Activated CD8-positive, alpha-beta T cell treated with anti-CD3 and anti-CD28 coated beads for 36 hours (primary cell): Measurements from ENCODE around the gene CELF2. TPM values are rescaled to one million over a fixed set of nuclear protein-coding genes. Genes with fewer than 3 reads are reported as not detected.

Source experiments
- ATAC-seq: fragments of 200-7000 bp; cut with Tn5 transposase; one replicate; pipeline ENCODE4 v1.10.0; 2021; ENCODE audit warnings: mild to moderate bottlenecking, moderate library complexity
- CTCF ChIA-PET: fragments of 350-600 bp; sonication (Branson Sonifier 250); formaldehyde crosslinking; loops from one replicate; lab custom pipeline; 2021; ENCODE audit warnings: antibody characterized with exemption; lab: Charles Lee
- POLR2A ChIA-PET: fragments of 350-600 bp; sonication (Branson Sonifier 250); formaldehyde crosslinking; loops from one replicate; lab custom pipeline; 2021; ENCODE audit warnings: antibody characterized with exemption; lab: Charles Lee
- DNase-seq: peaks from one replicate; pipeline ENCODE4 v3.0.0-alpha.2; 2020
- H3K27ac Mint-ChIP-seq: one replicate; pipeline ENCODE4 v1.8.0; 2021; ENCODE audit warnings: mild to moderate bottlenecking, mixed read lengths
- H3K27me3 Mint-ChIP-seq: one replicate; pipeline ENCODE4 v1.8.0; 2021; ENCODE audit warnings: mixed read lengths
- H3K36me3 Mint-ChIP-seq: one replicate; pipeline ENCODE4 v1.8.0; 2021; ENCODE audit warnings: low read depth, mixed read lengths
- H3K4me1 Mint-ChIP-seq: one replicate; pipeline ENCODE4 v1.8.0; 2021; ENCODE audit warnings: low read depth, mixed read lengths
- H3K4me3 Mint-ChIP-seq: one replicate; pipeline ENCODE4 v1.8.0; 2021; ENCODE audit warnings: mild to moderate bottlenecking, moderate library complexity, mixed read lengths
- H3K9me3 Mint-ChIP-seq: one replicate; pipeline ENCODE4 v1.8.0; 2021; ENCODE audit warnings: mixed read lengths
- intact Hi-C: fragments of 100-400 bp; cut with micrococcal nuclease; formaldehyde crosslinking; loops from one replicate; pipeline ENCODE4 v1.10.0; 2022
- total RNA-seq, 2 experiments: library from RNA; stranded (reverse); gene quantifications; one replicate each; pipeline ENCODE4 v1.2.3, GENCODE V29; 2021
- TF ChIP-seq, protein P1 (sequence below): fragments of 200-600 bp; IDR thresholded peaks from one replicate; pipeline ENCODE4 v1.8.0; 2022; ENCODE audit warnings: antibody characterized with exemption, mild to moderate bottlenecking

CELF2 gene
- total RNA-seq, 2 experiments from 2014 or later: 132 to 133 TPM

DNA sequence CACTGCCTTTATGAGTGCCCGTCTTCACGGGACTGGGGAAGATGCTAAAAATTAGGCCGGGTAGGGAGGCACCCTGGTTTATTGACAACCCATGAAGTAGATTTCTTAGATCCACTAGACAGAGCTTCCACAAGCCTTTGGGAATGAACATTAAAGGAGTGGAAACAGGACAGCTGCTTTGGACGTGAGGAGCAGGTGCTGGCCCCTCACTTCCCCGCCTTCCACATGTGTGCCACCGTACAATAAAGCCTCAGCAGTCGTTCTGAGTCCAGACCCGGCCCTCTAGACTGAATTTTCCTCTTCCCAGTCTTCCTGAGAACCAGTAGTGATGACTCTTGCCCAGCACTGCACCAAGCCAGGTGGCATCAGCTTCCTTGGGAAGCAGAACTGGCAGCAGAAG, 282.4 kb downstream of the CELF2 start:
- ChIA-PET CTCF (no interaction called here), POLR2A (interaction anchor here (0.8 kb wide), 1 partner anchor 86 kb away, joined by 3 read pairs; no protein-coding TSS in a partner anchor)
- intact Hi-C loops: no loop called here
- Mint-ChIP-seq H3K4me3 (no peak overlapping the region), H3K4me1 (peaks cover 22% of the 10 kb centered on the region), H3K27ac (peak overlapping the region; percentile 39), H3K27me3 (no peaks in the 10 kb centered on the region), H3K36me3 (peaks cover 89% of the 10 kb centered on the region), H3K9me3 (no peaks in the 10 kb centered on the region)
- no peak for ATAC-seq
- TF ChIP-seq, protein P1, sequence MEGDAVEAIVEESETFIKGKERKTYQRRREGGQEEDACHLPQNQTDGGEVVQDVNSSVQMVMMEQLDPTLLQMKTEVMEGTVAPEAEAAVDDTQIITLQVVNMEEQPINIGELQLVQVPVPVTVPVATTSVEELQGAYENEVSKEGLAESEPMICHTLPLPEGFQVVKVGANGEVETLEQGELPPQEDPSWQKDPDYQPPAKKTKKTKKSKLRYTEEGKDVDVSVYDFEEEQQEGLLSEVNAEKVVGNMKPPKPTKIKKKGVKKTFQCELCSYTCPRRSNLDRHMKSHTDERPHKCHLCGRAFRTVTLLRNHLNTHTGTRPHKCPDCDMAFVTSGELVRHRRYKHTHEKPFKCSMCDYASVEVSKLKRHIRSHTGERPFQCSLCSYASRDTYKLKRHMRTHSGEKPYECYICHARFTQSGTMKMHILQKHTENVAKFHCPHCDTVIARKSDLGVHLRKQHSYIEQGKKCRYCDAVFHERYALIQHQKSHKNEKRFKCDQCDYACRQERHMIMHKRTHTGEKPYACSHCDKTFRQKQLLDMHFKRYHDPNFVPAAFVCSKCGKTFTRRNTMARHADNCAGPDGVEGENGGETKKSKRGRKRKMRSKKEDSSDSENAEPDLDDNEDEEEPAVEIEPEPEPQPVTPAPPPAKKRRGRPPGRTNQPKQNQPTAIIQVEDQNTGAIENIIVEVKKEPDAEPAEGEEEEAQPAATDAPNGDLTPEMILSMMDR: no peak
- DNase-seq: no peak

DNA sequence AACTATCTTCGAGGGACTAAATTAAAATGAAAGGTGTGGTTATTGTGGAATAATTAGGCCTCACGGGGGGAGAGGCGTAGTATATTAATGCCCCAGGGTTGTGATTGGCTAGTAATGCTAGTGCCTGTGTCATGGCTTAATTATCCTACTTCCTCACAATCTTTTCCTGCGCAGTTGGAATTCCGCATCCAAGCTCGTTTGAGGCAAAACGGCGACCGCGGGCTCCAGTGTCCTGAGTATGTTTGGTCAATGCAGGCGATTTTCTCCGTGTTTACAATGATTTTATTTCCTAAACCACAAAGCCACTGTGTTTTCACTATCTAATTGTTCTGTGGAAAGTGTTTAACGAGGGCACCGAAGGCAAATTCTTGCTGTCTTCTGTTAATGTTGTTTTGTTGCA, 282.9 kb downstream of the CELF2 start:
- ATAC-seq (no peak), DNase-seq (no peak)
- peaks cover 17% of the 10 kb centered on the region for H3K4me1 Mint-ChIP-seq
- H3K36me3 Mint-ChIP-seq: peaks cover 90% of the 10 kb centered on the region
- ChIA-PET CTCF (no interaction called here), POLR2A (interaction anchor here (0.8 kb wide), 1 partner anchor 86 kb away, joined by 3 read pairs; no protein-coding TSS in a partner anchor)
- no peak overlapping the region for H3K4me3 Mint-ChIP-seq
- intact Hi-C loops: no loop called here
- TF ChIP-seq, protein P1: no peak
- peak overlapping the region; percentile 39 for H3K27ac Mint-ChIP-seq
- no peaks in the 10 kb centered on the region for H3K27me3 Mint-ChIP-seq
- no peaks in the 10 kb centered on the region for H3K9me3 Mint-ChIP-seq

DNA sequence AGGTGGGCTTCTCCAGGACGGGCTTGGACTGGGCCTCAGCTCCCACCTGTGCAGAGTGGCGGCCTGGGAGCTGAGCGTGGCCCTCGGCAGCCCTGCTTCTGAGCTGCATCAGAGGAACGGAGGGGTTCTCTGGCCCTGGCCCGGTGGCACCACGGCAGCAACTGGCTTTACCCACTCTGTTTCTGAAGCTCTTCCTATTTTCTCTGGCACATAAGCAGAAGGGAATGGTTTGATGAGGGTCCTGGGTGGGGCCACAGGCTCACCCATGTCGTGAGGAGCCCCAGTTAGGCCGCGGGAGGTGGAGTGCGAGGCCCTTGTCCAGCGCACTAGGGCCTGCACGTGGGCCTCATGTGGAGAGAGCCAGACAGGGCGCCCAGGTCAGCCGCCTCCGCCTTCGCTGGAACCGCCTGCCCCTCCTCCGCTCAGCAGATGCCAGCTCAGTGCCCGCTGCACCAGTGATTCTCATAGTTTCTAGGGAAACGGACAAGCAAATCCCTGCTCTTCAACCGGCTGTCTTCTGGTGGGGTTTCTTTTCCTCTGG, 284.0 kb downstream of the CELF2 start:
- intact Hi-C loops: no loop called here
- Mint-ChIP-seq H3K27ac (peak overlapping the region; percentile 29), H3K4me3 (no peak overlapping the region), H3K9me3 (peaks cover 8% of the 10 kb centered on the region), H3K36me3 (peaks cover 90% of the 10 kb centered on the region), H3K4me1 (peaks cover 7% of the 10 kb centered on the region), H3K27me3 (no peaks in the 10 kb centered on the region)
- POLR2A ChIA-PET: no interaction called here
- TF ChIP-seq, protein P1: no peak
- DNase-seq: no peak
- no peak for ATAC-seq
- CTCF ChIA-PET: no interaction called here

DNA sequence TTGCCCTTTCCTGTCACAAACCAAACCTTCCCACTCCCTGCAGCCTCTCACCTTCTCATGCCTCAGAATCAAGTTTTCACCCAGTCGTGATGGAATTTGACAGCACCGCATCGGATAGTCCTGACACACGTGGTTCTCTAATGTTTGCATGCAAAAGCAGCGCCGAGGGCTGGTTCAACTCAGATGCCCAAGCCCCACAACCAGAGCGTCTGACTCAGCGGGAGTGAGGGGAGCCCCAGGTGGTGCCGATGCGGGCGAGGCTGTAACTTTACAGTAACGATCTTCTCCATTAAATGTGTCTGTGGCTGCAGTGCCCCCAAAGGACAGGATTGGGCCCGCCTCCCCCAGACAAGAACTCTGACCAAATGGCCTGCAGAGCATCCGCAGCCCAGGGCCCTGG, 284.5 kb downstream of the CELF2 start:
- intact Hi-C loops: no loop called here
- peak overlapping the region; percentile 29 for H3K27ac Mint-ChIP-seq

More for the DNA sequence above, 284.5 kb downstream of the CELF2 start:
- Mint-ChIP-seq H3K4me3 (no peak overlapping the region), H3K27me3 (no peaks in the 10 kb centered on the region), H3K4me1 (peaks cover 4% of the 10 kb centered on the region), H3K9me3 (peaks cover 13% of the 10 kb centered on the region), H3K36me3 (peaks cover 90% of the 10 kb centered on the region)
- CTCF ChIA-PET: no interaction called here
- ATAC-seq (no peak), DNase-seq (no peak)
- TF ChIP-seq, protein P1: no peak
- POLR2A ChIA-PET: no interaction called here
